ENCODE measurements around the gene NUBP1. TPM values are rescaled to one million over a fixed set of nuclear protein-coding genes. Genes with fewer than 3 reads are reported as not detected.
"Not testable (repeated sequence)": the region's sequence is repeated elsewhere in the genome, so short reads cannot be mapped to it uniquely, and the experiment has no call there.

Gene NUBP1
- 21.6 and 32.1 TPM in 2 replicates for total RNA-seq (2014; rRNA removed; shearing (Covaris generic))

DNA sequence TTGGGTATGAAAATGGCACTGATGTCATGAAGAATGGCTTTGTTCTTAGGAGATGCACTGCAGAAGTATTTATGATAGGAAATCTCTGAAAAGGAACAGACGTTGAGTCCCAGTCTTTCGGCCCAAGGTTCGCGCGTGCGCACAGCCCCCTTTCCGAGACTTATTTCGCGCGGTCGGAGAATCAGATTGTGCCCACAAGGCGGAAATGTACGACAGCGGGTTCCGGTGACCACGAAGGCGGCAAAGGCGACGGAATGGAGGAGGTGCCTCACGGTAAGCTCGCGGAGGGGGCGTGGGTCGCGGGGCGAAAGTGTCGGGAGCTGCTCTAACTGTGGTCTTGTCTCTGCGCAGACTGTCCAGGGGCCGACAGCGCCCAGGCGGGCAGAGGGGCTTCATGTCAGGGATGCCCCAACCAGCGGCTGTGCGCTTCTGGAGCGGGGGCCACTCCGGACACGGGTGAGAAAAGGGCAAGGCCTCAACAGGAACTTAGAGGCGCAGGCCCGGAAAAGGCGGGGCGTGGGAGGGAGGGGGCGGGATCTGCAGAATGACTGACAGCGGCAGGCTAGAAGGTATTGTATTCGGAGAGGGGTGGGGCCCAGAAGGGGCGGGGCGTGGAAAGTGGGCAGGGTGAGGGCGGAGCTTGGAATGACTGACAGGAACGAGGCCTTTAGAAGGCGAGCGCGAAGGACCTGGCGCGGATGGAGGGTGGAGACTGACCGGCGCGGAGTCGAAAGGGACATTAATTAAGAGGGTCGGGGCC, at the start of gene NUBP1:
Gene NUBP1, plus strand, starts transcription at position 233 of the 760 bp plus-strand sequence. Its CDS starts 22 bp downstream, at position 255.
- peak; percentile 98 for DNase-seq (ENCODE audit: low spot score)

DNA sequence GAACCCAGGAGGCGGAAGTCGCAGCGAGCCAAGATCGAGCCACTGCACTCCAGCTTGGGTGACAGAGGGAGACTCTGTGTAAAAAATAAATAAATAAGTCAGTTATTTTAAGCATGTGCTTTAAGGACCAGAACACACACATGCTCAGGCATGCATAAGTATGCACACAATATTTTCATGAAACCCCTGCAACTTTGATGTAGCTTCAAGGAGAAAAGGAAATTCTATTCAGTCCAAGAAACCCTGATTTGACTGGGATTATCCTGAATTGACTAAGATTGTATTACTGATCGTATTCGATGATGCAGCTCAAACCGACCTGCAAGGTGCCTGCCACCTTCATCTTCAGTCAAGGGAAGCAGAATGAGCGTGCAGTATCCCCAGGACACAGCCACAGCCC, 49.8 kb upstream of the NUBP1 start:
- DNase-seq (ENCODE audit: low spot score), result no peak

DNA sequence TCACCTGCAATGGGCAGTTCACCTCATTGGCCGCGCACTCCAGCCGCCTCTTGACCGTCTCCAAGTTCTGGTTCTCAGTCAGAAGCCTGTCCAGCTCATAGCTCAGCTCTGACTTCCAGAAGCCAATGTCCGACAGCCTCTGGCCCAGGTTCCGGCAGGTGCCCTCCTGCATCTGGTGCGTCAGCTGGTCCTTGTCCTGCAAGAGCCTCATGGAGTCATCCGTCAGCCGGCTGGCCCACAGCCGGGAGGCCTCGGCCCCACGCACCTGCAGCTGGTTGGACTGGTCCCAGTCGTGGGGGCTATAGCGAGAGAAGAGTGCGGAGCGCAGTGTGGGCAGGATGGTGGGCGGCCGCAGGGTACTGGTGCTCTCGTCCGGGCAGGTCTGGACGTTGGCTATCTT, 49.3 kb upstream of the NUBP1 start:
- no peak for DNase-seq (ENCODE audit: low spot score)

DNA sequence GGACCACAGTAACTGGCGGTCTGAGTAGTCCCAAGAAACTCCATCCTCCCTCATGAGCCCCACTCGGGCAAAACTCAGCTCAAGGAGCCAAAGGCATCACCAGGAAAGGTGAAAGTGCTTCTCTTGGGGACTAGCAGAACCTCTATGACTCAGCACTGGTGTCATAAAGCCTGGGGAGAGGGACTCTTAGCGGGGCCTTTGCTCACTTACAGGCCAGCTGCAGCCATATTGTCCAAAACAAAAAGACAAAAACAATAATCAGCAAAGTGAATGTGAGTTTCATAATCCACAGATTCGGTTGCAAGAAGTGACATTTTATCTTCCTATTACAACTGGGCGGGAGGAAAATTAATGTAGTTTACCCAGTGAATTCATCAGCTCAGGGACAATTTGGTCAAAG, 48.8 kb upstream of the NUBP1 start, which contains the start of gene TEKT5:
Gene TEKT5, minus strand, starts transcription at position 101 of the 400 bp plus-strand sequence. Its CDS starts 57 bp downstream, at position 44.
- no peak for DNase-seq (ENCODE audit: low spot score)

DNA sequence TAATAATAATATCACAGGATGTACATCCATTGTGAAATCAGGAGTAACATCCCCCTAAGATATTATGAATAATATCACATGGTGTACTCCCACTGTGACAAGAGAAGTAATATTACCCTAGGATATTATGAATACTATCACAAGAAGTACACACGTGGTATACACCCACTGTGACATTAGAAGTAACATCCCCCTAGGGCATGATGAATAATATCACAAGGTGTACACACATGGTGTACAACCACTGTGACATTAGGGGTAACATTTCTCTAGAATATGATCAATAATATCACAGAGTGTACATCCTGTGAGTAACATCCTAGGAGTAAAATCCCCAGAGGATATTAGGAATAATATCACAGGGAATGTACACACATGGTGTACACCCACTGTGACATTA, 43.9 kb upstream of the NUBP1 start:
- no peak for DNase-seq (ENCODE audit: low spot score)

DNA sequence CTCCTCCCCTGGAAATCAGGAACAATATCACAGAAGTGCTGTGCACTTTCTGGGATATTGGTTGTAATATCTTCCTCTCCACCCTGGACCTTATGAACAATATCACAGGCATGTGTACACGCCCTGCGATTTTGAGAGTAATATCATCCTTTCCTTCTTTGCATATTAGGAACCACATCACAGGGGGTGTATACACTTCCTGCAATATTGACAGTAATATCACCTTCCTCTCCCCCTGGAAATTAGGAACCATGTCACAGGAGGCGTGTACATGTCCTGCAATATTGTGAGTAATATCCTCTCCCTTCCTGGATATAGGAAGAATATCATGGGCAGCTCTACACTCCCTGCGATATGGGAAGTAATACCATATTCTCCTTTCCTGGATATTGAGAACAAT, 34.7 kb upstream of the NUBP1 start:
- no peak for DNase-seq (ENCODE audit: low spot score)

DNA sequence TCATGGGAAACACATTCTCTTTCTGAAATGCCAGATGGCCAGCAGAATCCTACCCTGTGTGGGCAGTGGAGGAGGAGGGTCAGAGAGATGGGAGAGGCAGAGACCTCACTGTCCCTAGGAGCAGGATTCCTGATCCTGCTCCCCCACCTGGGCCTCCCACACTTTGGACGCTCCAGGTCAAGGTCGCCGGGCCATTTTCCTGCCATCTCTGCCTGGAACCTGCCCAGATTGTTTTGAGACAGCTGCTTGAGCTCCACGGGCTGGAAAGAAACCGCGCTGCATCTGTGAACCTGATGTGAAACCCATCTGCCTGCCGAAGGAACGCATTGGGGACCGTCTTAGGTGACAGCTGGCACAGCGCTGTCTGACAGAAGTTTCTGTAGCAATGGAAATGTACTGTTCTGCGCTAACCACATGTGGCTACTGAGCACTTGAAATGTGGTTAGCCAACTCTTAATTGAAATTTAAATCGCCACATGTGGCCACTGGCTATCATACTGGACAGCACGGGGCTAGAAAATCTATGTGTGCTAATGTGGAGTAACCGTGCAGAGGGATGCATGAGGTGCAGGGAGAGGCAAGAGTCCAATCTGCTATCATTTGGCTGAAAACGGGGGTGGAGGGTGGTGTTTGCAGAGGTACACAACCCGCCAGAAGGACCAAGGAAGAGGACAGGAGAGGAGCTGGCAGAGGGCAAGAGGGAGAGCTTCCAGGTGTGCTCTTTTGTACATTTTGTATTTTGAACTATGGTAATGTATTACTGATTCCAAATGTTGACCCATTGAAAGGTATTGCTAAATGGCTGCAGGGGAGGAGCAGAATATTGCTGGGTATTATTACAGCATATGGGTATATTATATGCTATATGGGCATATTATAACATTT, 15.4 kb upstream of the NUBP1 start:
- no peak for DNase-seq (ENCODE audit: low spot score)

DNA sequence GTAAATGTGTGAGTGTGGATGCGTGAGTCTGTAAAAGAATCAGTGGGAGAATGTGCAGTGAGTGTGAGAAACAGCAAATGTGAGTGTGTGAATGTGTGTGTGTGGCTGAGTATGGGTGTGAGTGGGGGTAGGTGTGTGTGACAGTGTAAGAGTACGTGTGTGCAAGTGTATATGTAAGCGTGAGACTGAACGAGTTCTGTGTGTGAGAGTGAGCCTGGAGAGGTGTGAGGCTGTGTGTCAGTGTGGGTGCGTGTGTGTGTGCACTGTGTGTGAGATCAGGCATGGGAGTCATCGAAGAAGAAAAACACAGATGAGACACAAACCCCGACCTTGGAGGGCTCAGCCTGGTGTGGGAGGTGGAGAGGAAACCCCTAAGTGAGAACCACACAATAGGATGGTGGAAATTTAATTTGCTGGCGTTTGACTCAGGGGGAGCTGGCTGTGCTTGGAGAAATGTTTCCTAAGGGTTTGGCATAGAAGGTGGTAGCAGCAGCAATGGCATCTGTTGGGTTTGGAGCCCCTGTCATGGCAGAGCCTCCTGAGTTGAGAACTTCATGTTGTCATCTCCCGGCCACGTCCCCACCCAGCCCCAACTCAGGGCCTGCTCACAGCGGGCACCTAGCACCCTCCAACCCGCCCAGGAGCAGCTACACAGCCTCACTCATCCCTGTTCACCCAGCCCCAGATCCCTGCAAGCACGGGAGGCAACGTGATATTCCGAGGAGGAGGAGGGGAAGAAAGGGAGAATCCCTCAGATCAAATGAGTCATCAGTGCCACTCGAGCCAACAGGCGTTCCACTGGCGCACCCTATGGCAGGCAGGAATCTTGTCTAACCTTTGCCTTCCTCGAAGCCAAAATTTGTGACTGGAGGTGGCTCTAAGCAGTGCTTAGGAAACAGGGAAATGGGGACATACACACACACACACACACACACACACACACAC, 14.3 kb upstream of the NUBP1 start:
- peak; percentile 70 for DNase-seq (ENCODE audit: low spot score)

DNA sequence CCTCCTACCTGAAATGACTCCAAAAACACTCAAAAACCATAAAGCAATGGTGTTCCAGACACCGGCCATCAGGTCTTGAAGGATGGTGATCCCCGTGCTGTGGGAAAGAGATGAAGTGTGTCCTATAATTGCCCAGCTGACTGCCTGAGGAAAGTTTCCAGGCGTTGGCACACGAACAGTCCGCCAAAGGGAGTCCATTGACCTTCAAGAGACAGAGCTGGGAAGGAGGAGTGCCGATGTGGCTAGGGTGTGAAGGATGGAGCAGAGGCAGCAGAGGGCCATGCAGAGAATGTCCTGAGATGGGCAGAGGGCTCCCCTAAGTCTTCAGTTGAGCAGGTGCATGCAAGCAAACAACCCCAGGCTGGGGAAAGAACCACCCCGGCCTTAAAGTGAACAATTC, 11.9 kb upstream of the NUBP1 start:
- no peak for DNase-seq (ENCODE audit: low spot score)

DNA sequence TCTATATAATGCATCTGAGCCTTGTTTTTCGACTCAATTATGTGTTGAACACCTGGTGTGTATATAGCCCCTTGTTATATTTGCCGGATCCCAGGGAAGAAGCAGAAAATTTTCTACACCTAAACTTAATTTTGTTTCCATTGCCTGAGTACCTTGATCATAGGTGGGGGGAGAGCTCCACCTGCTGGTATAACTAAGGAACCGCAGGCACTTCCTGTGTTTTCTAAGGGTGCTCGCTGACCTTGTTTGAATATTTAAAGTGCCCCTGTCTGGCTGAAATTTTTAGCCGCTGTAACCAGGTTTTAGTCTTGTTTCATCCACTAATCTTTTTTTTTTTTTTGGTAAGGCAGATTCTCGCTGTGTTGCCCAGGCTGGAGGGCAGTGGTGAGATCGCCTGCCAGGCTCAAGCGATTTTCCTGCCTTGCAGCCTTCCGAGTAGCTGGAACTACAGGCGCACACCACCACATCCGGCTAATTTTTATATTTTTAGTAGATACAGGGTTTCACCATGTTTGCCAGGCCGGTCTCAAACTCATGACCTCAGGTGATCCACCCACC, 6.5 kb upstream of the NUBP1 start:
- DNase-seq (ENCODE audit: low spot score), result peak; percentile 84

DNA sequence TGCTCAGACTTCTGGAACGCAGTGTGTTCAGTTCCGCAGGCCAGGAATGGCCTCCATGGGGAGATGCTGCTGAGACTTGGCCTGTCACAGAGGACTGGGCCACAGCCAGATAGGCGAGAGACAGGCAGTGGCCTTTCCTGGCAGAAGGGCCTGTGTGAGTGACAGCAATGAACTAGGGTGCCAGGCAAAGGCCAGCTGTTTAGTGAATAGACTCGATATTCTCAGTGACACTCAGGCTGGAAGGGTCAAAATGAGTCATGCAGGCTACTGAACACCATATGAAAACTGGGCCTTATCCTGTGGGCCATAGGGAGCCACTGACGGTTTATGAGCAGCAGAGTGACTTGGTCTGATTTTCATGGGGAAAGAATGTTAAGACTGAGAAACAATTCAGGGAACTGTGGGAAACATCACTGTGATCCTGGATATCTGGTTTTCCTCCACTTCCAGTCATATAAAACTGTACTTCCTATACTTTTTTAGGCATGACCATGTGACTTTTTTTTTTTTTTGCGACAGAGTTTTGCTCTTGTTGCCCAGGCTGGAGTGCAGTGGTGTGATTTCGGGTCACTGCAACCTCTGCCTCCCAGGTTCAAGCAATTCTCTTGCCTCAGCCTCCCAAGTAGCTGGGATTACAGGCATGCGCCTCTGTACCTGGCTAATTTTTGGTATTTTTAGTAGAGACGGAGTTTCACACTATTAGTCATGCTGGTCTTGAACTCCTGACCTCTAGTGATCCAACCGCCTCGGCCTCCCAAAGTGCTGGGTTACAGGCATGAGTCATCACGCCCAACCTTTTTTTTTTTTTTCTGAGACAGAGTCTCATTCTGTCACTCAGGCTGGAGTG, 5.2 kb upstream of the NUBP1 start:
- DNase-seq (ENCODE audit: low spot score), result peak; percentile 66

DNA sequence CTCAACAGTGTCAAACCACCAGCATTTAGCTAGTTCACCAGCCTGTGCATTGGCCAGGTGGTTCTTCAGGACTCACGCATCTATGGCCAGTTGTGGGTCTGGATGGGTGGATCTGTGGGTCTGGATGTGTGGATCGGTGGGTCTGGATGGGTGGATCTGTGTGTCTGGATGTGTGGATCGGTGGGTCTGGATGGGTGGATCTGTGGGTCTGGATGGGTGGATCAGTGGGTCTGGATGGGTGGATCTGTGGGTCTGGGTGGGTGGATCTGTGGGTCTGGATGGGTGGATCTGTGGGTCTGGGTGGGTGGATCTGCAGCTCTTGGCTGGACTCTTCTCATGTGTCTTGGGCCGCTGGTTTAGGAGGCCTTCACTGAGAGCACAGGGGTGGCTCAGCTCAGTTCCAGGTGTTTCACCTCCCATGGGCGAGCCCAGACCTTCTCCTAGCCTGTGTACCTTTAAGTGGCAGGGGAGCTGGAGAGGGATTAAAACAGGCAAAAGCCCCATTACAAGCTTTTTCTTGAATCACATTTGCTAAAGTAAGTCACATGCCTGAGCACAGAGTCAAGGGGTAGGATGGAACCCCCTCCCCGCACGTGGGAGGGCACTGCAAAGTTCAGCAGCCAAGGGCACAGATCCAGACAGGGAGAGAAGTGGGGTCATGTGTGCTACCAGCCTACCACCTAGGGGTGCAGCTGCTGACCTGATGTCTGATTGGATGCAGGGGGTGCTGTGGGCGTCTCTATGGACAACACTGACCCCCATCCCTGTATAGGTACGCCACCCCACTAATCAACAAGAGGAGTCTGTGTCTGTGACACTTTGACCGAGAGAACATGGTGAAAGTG, 3.4 kb upstream of the NUBP1 start:
- DNase-seq (ENCODE audit: low spot score), result no peak

DNA sequence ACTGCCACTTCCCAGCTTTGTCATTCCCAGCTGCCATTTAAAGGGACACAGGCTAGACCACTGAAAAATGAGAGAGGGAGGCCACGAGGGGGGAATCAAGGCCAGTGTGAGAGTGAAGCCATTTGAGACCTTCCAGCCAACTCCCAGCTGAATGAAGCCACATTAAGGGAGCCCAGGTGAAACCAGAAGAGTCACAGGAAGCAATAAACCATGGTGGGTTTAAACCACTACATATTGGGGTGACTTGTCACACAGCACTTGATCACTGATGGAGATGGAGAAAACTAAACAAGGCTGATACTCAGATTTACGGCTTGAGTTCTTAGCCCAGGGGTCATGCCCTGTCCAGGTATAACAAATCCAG, 2.8 kb upstream of the NUBP1 start:
- no peak for DNase-seq (ENCODE audit: low spot score)

DNA sequence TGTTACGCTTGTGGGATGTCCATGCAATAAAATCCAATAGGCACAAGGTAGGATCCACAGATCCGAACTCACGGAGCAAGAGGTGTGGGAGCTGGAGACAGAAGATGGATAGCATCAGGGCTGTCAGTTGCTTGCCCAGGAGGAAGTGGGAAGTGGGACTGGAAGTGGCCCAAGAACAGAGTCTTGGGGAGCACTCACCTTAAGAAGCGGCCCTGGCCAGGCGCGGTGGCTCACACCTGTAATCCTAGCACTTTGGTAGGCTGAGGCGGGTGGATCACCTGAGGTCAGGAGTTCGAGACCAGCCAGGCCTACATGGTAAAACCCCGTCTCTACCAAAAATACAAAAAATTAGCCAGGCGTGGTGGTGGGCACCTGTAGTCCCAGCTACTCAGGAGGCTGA, 2.4 kb upstream of the NUBP1 start:
- not testable (repeated sequence) for DNase-seq (ENCODE audit: low spot score)

DNA sequence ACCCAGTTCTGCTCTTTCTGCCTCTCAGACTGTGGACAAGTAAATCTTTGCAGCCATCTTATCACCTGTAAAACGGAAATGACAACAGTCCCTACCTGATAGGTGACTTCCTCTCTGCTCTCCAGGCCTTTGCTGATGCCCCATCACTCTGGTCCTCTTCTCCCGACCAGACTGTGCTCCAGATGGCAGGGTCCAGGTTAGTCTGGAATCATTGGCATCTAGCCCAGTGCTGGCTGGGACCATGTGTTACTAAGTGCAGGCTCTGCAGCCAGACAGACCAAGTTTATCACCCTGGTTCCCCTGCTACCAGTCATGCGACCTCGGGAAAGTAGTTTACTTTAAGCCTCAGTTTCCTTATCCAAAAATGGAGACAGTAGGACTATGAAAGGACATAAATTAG, 1.8 kb upstream of the NUBP1 start:
- no peak for DNase-seq (ENCODE audit: low spot score)

DNA sequence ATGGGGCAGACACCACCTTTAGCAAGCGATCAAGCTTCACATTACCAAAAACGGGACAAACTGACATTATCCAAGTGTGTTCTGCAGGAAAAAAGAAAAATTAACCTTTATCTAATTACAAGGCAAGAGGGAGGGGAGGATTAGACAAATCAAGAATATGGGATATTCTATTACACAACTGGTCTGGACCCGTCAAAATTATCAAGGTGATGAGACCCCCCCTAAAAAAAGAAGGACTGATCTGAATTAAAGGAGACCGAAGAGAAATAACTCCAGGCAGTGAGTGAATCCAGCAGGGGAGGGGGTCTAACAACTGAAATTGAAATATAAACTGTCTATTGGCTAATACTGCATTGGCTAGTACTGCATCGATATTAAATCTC, 424 bp upstream of the NUBP1 start:
- no peak for DNase-seq (ENCODE audit: low spot score)

DNA sequence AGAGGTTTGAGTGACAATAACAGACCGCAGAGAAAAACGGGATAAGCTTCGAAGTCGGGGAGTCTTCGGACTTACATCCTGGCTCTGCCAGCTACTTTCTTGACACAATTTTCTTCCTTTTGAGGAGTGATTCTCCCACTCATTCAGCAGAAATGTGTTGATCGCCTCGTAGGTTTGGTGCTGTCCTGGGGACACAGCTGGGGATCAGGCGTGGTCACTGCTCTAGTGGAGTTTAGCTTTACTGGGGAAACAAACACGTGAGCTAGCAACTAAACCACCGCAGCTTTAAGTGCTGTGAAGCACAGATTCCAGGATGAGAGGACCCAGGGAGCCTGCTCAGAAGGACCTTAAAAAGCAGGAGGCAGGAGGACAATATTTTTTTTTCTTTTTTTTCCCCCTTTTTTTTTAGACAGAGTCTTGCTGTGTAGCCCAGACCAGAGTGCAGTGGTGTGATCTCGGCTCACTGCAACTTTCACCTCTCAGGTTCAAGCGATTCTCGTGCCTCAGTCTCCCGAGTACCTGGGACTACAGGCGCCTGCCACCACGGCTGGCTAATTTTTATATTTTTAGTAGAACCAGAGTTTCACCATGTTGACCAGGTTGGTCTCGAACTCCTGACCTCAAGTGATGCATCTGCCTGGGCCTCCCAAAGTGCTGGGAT, 858 bp downstream of the NUBP1 start:
- no peak for DNase-seq (ENCODE audit: low spot score)

DNA sequence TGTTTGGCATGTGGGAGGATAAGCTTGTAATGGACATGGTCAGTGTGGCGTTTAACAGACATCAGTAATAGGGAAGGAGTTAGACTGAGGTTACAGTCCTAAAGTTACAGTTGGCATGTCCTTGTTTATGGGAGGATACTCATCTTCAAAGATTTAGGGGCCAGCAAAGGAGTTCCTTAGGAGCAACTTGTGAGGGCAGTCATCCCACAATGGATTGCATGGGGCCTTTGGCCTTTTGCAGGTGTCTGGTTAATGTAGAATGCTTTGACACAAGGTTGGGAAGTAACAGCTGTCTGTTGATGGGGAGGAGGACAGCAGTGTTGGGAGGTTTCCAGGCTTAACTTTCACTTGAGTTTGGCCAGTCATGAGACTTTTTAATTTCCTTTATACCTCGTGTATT, 2.2 kb downstream of the NUBP1 start:
- no peak for DNase-seq (ENCODE audit: low spot score)

DNA sequence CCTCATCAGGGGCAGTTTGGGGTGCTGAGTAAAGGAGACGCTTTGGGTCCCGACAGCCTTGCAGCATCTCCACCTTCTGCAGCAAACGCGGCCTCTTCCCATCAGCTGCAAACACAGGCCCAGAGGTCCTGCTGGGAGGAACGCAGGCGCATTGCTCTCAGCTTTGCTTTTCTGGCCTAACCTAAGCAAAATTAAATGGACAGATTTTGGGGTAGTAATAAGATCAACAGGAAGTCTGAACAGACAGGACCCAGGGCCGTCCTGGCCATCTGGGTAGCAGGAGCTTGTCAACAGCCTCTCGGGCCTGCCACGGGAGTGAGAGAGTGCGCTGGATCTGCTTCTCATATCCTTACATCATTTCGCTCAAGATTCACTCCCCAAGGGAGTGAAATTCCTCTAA, 7.2 kb downstream of the NUBP1 start:
- no peak for DNase-seq (ENCODE audit: low spot score)
